Non-pigmented ciliary epithelial cell (primary cell): ENCODE measurements around the gene CCDC154.
"Not testable (repeated sequence)": the region's sequence is repeated elsewhere in the genome, so short reads cannot be mapped to it uniquely, and the experiment has no call there.

Experiments used
- DNase-seq: peaks from one replicate; pipeline ENCODE4 v3.0.0-alpha.2; 2010; ENCODE audit warnings: low read depth

CCDC154 gene

DNA sequence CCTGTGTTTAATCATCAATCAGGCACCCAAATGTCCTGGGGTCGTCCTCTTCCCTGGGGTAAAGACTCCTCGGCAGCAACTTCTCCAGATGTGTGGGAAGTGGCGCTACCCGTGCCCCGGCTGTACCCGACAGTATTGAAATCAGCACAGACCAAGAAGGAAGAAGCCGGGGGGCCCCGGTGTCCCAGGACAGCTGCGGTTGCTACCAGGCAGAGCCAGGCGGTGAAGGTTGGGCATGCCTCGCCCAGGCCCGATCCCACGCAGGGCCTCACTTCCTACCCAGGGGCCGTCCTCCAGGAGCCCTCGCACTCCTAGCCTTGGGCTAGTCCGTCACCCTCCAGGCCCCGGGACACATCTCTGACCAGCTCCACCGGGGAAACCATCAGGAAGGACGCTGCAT lies 9.0 kb upstream of the CCDC154 start:
- no peak for DNase-seq

DNA sequence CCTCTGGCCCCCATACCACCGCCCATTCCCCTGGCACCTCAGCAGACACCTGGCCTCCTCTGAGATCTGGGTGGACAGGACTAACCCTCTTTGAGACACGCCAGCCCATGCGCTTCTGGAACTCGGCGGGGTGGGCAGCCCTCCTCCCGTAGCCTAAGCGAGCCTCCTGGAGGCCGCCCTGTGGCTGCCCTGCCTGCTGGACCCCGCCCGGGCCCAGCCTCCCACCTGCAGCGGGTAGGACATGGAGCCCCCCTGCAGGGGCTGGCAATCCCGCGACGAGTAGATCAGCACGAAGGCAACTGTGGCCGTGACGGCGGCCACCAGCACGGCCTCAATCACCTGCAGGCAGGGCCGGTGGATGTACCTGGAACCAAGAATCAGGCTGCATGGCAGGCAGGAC lies 8.2 kb upstream of the CCDC154 start:
- no peak for DNase-seq

DNA sequence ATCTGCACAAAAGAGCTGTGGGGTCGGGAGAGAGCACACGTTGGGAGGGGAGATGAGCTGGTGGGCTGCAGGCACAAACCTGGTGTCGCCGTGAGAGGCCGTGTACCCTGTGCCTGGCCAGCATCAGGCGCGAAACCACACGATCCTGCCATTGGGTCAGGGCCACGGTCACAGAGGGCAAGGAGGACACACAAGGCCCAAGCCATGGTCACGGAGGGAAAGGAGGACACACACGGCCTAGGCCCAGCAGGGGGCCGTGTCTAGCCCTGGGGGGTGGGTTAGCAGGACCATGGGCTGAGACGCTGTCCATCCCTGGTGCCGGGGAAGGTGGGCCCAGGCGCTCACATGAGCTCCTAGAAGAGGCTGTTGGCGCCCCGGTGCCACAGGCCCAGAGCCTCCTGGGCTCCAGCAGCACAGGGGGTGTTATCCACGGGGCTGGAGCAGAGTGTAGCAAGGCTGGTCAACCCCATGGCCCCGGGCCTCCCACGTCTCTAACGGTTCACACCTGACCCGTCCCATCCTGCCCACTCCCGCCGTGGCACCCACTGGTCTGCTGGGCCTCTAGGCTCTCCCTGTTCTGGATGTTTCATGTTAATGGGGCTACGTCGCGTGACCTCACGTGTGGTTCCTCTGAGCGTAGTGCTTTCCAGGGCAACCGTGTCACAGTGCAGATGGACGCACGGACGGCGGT lies 7.5 kb upstream of the CCDC154 start:
- DNase-seq: no peak

DNA sequence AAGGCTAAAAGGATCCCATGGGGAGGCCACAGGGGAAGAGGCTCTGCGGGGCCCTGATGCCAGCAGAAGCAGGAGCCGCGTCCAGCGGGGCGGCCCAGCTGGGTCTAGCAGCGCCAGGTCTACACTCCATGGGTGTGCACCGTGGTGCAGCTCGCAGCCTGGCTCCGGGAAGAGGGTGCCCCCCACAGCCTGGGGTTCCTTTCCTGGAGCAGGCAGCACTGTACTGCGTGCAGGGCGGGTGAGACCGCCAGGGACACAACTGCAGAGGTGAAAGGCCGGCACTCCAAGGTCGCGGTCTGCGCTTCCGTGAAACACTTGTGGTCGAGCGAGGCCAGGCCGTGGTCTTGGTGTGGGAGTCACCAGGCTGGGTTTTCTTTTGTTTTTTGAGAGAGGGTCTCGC lies 6.5 kb upstream of the CCDC154 start:
- DNase-seq: no peak

DNA sequence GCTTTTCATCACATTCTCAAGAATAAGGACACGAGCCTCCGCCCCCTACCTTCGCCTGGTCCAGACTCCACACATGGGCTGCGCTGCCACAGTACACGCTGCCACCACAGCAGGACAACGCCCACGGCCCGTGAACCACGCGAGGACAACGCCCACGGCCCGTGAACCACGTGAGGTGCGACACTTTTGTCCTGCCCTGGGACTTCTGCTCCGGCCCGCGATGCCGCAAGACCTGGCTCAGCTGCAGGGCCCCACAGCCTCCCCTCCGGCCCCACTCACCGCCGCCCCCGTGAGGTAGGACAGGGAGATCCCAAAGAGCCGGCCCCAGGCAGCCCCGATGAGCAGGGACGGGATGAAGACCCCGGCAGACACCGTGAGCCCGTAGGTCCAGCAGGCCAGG lies 5.9 kb upstream of the CCDC154 start:
- no peak for DNase-seq

DNA sequence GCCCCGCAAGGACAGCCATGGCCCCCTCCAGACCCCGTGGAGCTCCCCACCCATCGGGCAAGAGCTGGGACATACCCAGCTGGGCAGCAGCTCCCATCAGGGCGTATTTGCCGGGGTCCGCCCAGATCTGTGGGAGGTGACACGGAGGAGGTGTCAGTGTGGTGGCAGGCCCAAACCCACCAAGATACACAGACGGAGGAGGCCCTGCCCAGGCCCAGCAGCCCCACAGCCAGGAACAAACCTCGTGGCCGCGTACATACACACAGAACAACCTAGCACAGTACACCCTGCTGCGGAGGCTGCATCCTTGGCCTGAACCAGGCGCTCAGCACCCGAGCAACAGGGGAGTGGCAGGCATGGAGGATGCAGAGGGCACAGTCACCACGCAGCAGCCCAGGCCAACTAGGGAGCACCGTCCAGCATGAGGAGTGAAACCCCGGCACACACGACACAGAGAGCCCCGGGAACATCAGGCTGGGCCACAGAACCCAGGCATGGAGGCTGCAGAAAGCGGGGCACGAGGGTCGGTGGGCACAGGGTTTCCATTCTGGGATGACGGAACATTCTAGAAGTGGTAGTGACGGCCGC lies 4.9 kb upstream of the CCDC154 start:
- DNase-seq: no peak

DNA sequence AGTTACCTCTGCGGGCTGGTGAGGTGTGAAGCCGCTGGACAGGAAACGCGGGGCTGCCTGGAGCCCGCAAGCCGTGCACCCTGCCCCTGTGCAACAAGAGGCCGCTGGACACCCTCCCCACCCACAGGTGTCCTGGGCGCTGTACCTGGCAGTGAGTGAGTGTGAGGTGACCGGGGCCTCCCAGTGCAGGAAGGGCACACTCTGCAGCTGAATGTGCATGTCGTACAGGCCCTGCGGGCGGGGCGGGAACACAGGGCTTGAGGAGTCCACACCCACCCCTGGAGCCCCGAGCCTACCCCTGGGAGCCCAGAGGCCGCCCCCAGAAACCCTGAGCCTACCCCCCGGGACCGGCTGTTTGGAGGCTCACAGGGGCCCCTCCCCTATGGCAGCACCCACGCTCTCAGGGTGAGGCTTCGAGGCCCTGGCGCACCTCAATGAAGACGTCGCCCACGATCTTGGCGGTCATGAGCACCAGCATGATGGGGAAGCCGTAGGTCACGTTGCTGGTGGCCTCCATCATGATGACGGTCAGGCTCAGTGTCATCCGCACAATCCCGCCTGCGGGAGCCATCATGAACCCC lies 4.3 kb upstream of the CCDC154 start:
- no peak for DNase-seq

DNA sequence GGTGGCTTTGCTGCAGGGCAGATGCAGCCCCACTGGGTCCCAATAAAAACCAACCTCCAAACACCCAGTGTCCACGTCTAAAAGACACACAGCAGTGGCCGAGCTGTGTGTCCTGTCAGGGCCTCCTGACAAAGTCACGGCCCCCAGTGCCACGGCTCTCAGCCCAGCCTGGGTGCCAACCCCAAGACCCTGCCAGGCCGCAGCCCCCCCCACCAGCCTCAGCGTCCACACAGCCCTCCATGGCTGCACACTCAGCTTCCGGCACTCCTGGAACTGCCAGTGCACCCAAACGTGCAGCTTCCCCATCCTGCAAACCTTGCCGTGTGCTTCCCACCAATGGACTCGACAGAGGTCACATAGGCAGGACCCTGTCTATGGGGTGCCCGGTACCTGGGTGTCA lies 3.6 kb upstream of the CCDC154 start:
- DNase-seq: no peak

DNA sequence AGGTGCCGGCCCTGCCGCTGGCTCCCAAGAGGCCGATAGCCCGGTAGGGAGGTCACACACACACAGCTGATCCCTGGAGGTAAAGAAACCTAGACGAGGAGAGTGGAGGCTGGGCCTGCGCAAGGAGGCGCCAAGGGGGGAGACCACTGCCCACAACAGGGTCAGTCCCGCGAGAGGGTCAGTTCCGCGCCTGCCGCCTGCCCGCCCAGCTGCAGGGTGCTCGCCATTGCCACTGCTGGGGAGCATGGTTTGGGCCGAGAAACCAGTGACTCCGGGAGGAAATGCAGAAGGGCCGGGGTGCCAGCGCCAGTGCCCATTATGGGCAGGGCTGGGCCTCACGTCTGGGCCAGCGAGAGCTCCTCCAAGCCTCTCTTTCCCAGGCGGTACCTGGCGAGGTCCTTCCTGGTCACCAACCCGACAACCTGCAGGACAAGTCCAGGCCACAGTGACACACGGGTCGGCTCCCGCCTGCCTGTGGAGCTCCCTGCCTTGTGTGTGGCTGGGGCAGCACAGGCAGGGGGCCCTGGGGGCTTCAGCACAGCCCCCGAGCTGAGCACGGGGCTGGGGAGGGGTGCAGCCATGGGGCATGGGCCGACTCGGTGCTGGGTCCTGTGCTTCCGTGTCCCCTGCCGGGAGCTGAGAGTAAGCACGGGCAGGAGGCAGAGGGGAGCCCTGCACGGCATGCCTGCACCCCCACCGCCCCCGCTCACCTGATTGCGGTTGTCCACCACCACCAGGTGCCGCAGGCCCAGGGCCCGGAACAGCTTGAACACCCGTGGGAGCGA lies 2.1 kb upstream of the CCDC154 start:
- no peak for DNase-seq

DNA sequence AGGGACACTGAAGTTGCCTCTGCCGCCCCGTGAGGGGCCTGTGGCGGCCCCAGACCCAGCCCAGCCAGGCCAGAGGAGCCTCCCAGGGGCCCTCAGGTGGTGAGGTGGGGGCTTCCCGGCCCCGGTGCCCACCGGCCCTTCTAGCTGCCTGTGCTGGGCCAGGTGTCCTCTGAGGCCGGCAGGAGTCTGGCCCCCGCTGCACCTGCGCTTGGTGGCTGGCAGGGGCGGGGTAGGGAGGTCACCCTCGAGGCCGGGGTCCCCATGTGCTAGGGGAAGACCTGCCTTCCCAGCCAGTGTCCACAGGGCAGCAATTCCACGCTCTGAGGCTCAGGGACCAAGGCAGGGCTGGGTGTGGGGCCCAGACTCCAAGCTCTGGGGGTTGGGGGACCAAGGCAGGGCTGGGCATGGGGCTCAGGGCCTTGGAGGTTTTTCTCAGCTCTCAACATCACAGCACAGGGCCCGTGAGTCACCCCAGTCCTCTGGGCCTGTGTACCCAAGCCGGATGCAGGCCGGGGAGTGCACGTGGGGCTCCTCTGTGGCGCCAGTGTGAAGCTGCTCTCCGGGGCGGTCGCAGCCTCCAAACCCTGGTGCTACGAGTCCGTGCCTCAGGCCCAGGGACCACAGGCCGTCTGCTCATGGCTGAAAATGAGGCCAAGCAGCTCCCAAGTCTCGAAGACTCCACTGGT lies 1.3 kb upstream of the CCDC154 start:
- DNase-seq: no peak

DNA sequence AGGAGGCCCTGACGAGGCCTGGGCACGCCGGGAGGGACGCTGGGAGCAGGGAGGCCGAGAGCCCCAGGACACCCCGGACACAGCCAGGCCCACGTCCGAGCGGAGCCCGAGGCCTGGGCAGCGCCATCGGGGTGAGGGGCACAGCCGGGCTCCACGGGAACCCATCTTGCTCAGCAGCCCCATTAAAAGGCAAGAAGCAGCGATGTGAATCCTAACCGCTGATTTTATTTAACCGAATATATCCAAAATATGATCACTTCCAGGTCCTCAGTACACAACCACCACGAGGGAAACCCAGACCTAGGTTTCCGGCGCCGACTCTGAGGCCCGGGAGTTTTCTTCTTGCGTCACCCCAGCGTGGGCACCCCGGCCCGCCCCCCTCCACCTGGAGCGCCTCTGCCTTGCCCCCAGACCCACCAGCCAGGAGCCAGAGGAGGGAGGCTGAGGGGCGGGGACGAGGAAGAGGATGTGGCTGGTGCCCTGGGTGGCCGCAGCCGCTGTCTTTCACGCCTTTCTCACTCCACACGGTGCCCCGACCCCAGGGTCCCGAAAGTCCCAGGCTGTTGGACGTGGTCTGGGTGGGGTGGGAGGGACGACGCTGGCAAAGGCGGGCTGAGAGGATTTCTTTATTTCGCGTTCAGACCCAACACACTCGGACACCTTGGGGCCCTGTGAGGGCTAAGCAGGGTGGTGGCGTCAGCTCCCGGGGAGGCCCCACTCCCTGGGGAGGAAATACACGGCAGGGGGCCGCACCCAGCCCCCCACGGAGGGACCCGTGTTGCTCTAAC lies 568 bp upstream of the CCDC154 start:
- no peak for DNase-seq

DNA sequence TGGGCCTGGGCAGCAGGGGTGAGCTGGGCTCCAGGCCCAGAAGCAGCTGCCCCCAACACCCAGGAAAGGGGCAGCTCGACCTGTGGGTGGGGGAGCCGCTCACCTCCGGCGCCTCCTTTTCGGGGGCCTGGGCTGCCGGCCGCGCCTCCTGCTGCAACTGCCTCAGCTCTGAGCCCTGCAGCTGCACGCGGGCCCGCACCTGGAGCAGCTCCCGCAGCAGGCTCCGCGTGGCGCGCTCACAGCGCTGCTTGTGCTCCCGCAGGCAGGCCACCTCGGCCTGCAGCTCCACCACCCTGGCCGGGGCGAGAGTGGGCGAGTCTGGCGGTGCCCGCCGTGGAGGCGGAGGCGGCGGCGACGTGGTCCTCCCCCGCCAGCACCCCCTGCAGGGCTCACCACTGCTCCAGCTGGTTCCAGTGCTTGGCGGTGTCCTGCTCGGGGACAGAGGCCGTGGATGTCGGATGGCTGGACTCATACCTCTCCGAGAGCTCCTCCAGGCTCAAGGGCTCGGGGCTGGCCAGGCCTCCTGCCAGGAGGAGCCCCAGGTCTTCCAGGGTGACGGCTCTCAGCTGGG lies 868 bp downstream of the CCDC154 start:
- DNase-seq: no peak

DNA sequence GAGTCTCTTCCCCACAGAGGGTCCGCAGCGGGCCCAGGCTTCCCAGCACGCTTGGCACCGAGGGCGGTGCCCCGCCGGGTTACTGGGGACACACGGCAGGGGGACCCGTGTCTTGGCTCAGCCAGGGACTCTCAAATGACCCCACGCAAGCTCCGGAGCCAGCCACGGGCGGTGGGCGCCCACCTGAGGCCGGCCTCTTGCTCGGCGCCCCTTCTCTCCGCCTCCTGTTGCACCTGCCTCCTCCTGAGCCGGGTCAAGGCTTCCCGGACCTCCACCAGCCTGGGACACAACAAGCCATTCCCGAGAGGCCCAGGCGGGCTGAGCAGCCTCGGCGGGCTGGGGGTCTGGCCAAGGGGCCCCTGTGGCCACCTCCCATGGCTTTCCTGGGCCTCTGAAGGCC lies 1.7 kb downstream of the CCDC154 start:
- DNase-seq: no peak

DNA sequence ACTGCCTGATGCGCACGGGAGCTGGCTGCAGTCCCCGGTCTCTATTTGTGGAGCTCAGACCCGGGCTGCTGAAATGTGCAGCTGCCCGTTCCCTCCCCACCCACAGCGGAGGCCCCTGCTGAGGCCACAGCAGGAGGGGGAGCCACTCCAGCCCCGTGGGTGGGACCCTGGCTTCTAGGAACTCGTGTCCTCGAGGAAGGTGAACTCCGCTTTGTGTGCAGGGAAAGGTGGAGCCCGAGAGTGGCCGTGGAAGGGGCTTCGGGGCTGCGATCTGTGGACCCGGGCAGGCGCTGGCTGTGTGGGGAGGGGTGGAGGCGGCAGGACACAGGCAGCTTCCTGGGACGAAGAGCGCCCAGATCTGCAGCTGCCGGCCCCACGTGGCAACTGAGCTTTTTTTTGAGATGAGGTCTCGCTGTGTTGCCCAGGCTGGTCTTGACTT lies 2.9 kb downstream of the CCDC154 start:
- no peak for DNase-seq

DNA sequence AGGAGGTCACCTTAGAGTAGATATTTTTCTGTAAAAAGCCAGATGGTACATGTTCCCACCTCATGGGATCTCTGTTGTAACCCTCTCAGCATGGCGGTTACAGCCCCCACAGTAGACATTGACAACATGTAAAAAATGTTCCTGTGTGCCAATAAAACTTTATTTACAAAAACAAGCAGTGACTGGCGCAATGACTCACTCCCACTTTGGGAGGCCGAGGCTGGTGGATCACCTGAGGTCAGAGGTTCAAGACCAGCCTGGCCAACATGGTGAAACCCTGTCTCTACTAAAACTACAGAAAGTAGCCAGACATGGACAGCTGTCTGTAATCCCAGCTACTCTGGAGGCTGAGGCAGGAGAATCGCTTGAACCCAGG lies 4.7 kb downstream of the CCDC154 start:
- not testable (repeated sequence) for DNase-seq

DNA sequence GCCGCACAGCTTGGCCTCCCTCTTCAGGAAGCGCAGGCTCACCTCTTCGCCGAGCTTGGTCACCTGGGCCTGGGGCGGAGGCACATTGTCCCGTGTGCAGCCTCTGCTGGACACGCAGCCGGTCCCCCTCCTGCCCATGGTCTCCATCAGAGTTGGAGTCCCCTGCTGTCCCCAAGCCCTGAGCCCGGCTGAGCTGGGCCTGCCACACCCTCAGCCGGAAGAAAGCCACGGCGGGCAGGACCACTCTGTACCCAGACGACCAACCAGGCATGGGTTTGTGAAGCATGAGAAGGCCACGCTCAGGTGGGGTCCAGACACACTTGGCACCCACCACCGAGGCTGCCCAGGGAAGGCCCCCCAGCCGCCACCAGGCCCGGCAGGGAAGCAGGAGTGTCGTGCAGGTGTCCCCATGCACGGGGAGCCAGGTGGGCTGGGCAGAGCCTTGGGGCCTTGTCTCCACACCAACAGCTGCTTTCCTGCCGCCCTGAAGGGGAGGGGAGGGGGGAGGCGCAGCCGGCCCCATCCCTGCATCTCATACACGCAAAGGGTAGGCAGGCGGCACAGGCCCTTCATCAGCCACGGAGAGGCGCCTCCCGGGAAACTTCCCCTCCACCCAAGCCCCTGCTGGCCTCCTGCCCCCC lies 5.2 kb downstream of the CCDC154 start:
- no peak for DNase-seq

DNA sequence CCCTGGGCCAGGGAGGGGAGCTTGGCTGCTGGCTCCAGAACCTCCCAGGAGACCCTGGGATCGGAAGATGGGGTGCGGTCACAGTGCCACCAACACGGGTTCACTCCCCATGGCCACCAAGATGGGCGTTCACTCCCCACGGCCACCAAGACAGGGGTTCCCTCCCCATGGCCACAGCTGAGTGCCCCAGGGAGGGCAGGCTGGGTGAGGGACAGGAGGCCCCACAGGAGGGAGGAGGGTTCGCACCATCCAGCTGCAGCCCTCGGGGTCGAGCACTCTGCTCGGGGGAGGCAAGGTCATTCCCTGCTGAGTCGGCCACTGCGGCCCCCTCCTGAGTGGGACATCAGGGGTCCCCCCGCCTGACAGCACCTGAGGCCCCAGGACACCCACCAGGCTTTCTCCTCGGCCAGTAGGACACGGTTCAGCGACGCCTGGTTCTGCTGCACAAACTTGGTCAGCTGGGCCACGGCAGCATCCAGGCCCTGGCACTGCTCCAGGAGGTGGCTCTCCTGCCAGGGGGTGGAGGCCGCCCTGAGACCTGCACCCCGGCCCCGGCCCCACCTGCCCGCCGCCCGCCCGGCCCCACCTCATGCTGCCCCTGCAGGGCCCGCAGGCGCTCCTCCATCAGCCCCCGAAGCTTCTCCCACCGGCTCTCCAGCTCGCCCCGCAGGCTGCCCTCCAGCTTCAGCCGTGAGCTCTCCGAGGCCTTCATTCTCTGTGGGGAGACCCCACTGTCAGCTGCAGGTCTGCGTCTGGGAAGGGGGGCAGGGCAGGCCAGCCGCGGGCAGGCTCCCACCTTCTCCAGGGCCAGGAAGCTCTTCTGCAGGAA lies 5.9 kb downstream of the CCDC154 start:
- DNase-seq: no peak

DNA sequence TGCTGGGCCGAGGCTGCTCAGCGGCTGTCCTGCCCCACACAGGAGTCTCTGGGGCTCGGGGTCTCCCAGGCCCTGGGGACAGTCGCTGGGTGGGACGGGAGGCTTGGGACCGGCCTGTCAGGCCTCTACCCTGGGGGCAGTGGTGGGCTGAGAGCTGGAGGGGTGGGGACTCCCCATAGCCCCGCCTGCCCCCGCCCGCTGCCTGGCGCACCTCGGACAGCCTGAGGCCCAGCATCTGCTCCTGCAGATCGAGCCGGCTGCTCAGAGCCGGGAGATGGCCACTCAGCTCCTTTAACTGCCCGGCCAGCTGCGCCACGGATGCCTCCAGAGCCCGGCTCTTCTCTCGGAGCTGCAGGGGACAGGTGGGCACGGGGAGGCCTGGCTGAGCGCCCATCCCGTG lies 6.8 kb downstream of the CCDC154 start:
- no peak for DNase-seq

DNA sequence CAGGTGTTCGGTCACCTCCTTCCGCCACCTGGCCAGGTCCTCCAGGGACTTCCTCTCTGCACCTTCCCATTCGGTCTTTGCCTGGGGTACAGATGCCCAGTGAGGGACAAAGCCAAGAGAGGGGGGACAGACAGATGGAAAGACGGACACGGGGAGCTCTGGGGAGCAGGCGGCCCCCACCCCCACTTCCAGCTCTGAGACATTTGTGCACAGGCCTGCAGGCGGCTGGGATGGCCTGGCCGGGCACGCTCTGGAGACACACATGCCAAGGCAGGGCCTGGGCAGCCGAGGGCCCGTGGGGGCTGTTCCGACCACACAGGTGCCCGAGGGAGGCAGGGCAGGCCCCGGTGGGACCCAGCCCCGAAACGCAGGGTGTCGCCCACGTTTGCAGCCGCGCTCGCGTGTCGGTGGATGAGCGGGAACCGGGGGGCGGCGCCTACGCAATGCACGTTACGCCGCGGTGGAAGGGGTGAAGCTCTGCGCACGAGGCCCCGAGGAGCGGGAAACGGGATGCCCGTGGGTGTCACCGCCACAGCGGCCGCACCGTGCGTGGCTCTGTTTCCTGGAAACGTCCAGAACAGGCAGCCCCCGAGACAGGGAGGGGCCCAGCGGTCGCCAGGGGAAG lies 7.5 kb downstream of the CCDC154 start:
- DNase-seq: no peak
